ENCODE measurements around the gene RCOR2. TPM values are rescaled to one million over a fixed set of nuclear protein-coding genes. Genes with fewer than 3 reads are reported as not detected.
"Not testable (repeated sequence)": the region's sequence is repeated elsewhere in the genome, so short reads cannot be mapped to it uniquely, and the experiment has no call there.

Gene RCOR2
- total RNA-seq = under 1 TPM in 1 of 6 experiments, not detected in 5; 0.15 TPM
- long read RNA-seq = 0 reads

DNA sequence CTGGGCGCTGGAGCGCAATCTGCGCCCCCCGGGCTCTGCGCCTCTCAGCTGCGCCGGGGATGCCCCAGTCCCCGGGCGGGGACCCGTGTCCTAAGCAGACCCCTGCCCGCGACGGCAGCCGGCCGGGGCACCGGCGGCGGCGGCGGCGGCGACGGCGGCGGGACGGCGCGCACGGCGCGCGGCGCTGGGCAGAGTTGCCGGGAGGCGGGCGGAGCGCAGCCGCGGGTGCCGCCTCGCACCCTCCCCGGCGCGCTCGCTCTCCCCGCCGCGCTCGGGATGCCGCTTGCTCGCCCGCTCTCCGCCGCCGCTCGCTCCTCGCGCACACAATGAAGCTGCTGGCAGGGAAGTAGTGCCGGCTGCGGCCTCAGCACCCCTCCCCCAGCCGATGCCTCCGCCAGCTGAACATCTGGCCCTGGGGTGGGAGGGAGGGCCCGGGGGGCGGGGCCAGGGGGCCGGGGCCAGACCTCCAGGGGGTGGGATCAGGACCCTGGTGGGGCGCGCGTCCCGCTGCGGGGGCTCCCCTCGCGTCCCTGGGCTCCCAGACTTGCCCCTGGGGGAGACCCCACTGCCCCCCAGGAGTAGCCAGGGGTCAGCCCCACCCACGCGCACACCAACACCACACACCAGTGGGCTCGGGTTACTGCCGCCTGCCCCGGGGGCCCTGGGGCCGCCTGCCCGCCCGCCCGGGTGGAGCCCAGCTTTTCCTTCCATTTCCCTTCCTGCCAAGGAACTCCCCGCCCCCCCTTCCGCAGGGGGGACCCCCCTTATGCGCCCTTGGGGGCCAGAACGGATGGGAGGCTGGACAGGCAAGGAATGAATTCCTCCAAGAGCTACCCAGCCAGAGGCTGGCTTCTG lies at the start of gene RCOR2:
Gene RCOR2 (minus strand): TSS at position 328 of the 855 bp plus-strand sequence. CDS start 708 bp downstream, outside the sequence.
- Histone ChIP-seq H3K4me1 (peaks cover 0 to 31% (median 9%) of the 10 kb centered on the region in 4 donors), H3K36me3 (no peaks in the 10 kb centered on the region), H3K27ac (peak within 1 kb of the TSS in 1 of 3 donors; percentile 29), H3K4me3 (peak within 1 kb of the TSS; percentile 23 to 40 (median 29)), H3K9me3 (no peaks in the 10 kb centered on the region), H3K27me3 (peaks cover 0 to 5% of the 10 kb centered on the region in 2 donors)
- DNase-seq = peak in 1 of 3 donors; percentile 59
- WGBS (ENCODE audit: insufficient coverage, low coverage, low lambda C conversion rate, missing lambda C conversion rate) = 0% methylated on average over 10 of the region's 85 CpGs
- peak; percentile 48 to 63 (median 58) for ATAC-seq
- intact Hi-C loops (cut with DNase I) = no loop called here
- TF ChIP-seq, protein P1, sequence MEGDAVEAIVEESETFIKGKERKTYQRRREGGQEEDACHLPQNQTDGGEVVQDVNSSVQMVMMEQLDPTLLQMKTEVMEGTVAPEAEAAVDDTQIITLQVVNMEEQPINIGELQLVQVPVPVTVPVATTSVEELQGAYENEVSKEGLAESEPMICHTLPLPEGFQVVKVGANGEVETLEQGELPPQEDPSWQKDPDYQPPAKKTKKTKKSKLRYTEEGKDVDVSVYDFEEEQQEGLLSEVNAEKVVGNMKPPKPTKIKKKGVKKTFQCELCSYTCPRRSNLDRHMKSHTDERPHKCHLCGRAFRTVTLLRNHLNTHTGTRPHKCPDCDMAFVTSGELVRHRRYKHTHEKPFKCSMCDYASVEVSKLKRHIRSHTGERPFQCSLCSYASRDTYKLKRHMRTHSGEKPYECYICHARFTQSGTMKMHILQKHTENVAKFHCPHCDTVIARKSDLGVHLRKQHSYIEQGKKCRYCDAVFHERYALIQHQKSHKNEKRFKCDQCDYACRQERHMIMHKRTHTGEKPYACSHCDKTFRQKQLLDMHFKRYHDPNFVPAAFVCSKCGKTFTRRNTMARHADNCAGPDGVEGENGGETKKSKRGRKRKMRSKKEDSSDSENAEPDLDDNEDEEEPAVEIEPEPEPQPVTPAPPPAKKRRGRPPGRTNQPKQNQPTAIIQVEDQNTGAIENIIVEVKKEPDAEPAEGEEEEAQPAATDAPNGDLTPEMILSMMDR (IDR thresholded peaks at IDR 0.05) = no peak
- TF ChIP-seq POLR2A (IDR thresholded peaks at IDR 0.05) = no peak

DNA sequence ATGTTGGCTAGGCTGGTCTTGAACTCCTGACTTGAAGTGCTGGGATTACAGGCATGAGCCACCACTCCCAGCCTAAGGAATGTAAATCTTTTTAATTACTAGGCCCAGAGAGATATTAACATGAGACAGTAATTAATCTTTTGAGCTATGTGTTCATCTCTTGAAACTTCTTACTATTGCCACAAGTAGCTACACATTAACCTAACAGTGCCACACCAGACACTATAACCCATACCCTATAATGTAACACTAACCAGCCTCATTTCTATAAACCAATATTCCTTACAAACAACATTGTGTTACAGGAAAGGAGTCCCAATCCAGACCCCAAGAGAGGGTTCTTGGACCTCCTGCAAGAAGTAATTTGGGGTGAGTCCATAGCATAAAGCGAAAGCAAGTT lies 49.5 kb upstream of the RCOR2 start:
- TF ChIP-seq POLR2A (IDR thresholded peaks at IDR 0.05) = no peak
- TF ChIP-seq, protein P1 (IDR thresholded peaks at IDR 0.05) = no peak
- Histone ChIP-seq H3K4me1 (no peaks in the 10 kb centered on the region), H3K4me3 (no peak overlapping the region), H3K9me3 (no peaks in the 10 kb centered on the region), H3K27me3 (no peaks in the 10 kb centered on the region), H3K36me3 (no peaks in the 10 kb centered on the region), H3K27ac (no peak overlapping the region)
- DNase-seq = no peak
- ATAC-seq = no peak
- 90% methylated on average over 1 of the region's 1 CpG for WGBS (ENCODE audit: insufficient coverage, low coverage, low lambda C conversion rate, missing lambda C conversion rate)
- intact Hi-C loops (cut with DNase I) = no loop called here

DNA sequence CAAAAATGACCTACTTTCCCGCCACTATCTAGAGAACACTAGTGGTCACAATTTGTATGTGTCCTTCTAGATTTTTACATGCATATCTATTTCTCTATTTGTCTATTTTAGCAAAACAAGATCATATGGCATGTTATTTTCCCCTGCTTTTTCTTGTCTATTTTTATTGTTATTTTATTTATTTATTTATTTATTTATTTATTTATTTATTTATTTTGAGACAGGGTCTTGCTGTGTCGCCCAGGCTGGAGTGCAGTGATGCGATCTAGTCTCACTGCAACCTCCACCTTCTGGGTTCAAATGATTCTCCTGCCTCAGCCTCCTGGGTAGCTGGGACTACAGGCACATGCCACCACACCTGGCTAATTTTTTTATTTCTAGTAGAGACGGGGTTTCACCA lies 46.9 kb upstream of the RCOR2 start:
- DNase-seq; H3K27me3 ChIP-seq; H3K9me3 ChIP-seq; intact Hi-C loops (cut with DNase I); H3K27ac ChIP-seq; H3K4me3 ChIP-seq; ATAC-seq; H3K36me3 ChIP-seq; H3K4me1 ChIP-seq: not testable (repeated sequence)
- 100% methylated on average over 4 of the region's 4 CpGs for WGBS (ENCODE audit: insufficient coverage, low coverage, low lambda C conversion rate, missing lambda C conversion rate)

DNA sequence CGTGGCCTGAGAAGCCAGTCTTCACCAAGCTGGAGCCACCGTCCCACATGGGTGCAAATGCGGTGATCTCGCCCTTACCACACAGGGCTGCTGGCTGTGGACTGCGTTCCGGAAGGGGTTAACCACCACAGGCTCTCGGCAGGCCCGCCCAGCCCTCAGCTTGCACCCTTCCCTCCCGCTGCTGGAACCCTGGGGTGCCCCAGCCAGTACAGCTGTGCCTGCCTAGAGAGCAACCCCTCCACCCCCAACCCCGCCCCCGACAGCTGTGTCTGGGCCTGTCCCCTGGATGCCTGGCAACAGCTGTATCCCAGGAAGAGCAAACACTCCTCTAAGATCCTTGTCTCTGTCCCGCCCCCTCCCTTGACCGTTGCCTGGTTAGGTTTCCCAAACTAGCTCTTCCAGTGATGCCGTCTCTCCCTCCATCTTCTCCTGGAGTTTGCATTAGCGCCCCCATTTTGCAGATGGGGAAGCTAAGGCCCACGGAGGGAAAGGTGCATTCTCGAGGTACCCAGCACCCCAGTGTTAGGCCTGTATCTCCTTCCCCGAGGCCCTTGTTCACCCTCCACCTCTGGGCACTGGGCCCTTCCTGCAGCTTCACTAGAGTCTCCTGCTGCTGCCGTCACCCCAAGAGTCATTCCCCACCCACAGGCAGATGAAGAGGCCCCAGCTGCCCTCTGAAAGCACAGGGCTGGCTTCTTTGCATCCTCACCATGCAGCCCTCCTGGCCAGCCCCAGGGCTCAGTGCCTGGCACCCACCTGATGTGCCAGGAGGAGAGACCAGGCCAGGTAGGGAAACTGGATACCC lies 44.8 kb upstream of the RCOR2 start:
- Histone ChIP-seq H3K27me3 (no peaks in the 10 kb centered on the region), H3K9me3 (no peaks in the 10 kb centered on the region), H3K4me3 (no peak overlapping the region), H3K36me3 (no peaks in the 10 kb centered on the region), H3K4me1 (no peaks in the 10 kb centered on the region), H3K27ac (no peak overlapping the region)
- 53% methylated on average over 6 of the region's 19 CpGs for WGBS (ENCODE audit: insufficient coverage, low coverage, low lambda C conversion rate, missing lambda C conversion rate)
- DNase-seq (no peak), ATAC-seq (peak in 3 of 4 donors; percentile 16 to 44 (median 33))
- TF ChIP-seq, protein P1 (IDR thresholded peaks at IDR 0.05) = no peak
- TF ChIP-seq POLR2A (IDR thresholded peaks at IDR 0.05) = no peak
- intact Hi-C loops (cut with DNase I) = no loop called here

All from right lobe of liver (tissue), 6 donors.